Measurements from ENCODE around the gene H3-3A.
A peak's percentile ranks its signal among the peaks of the same experiment; 100 is the strongest.

- TF ChIP-seq POLR2A (IDR thresholded peaks at IDR 0.05) (no peak), CTCF (IDR thresholded peaks at IDR 0.05) (no peak), POLR2AphosphoS5 (IDR thresholded peaks at IDR 0.05) (peak; percentile 43)
Measured at GRCh38 chr1:226063224-226063976, 884 bp downstream of the H3-3A start.
